ENCODE results near the gene RPTOR.

DNA sequence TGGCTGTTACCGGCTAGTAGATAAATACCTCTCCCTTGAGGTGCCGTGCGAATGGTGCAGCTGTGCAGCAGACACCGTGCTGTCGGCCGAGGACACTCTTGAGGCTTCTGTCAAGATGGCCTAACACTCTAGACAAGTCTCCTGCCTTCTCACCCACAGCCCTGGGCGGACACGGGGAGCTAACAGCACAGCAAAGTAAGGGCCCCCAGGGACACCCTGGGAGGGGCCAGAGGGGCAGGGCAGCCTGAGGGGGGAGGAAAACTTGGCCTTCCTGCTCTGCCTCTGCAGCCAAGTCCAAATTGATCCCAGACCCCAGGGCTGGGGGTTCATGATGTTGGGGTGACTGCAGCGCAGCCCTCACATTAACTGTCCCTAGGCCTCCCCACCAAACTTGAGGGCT is 210.2 kb downstream of the RPTOR start:
- TF ChIP-seq, protein P1, sequence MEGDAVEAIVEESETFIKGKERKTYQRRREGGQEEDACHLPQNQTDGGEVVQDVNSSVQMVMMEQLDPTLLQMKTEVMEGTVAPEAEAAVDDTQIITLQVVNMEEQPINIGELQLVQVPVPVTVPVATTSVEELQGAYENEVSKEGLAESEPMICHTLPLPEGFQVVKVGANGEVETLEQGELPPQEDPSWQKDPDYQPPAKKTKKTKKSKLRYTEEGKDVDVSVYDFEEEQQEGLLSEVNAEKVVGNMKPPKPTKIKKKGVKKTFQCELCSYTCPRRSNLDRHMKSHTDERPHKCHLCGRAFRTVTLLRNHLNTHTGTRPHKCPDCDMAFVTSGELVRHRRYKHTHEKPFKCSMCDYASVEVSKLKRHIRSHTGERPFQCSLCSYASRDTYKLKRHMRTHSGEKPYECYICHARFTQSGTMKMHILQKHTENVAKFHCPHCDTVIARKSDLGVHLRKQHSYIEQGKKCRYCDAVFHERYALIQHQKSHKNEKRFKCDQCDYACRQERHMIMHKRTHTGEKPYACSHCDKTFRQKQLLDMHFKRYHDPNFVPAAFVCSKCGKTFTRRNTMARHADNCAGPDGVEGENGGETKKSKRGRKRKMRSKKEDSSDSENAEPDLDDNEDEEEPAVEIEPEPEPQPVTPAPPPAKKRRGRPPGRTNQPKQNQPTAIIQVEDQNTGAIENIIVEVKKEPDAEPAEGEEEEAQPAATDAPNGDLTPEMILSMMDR (optimal IDR thresholded peaks at IDR 0.05 in 1 of 3, IDR thresholded peaks at IDR 0.05 in 1 of 3, conservative IDR thresholded peaks at IDR 0.05 in 1 of 3; ENCODE audit: extremely low read depth in 1 of 3, insufficient read depth in 2 of 3, low read length in 3 of 3) = no peak
- TF ChIP-seq EZH2 (IDR thresholded peaks at IDR 0.05; ENCODE audit: low read length) = no peak

Measured in keratinocyte (primary cell).